GM18873 (cell line): ENCODE measurements around the gene CREBRF.
"Not testable (repeated sequence)": the region's sequence is repeated elsewhere in the genome, so short reads cannot be mapped to it uniquely, and the experiment has no call there.

Experiments used
- ATAC-seq: cut with Tn5 transposase; IDR thresholded peaks from one replicate; pipeline ENCODE4 v1.9.1; 2021; ENCODE audit warnings: mild to moderate bottlenecking, moderate library complexity, moderate number of reproducible peaks; ENCODE audit not compliant: unreplicated experiment, low FRiP score

The CREBRF gene

DNA sequence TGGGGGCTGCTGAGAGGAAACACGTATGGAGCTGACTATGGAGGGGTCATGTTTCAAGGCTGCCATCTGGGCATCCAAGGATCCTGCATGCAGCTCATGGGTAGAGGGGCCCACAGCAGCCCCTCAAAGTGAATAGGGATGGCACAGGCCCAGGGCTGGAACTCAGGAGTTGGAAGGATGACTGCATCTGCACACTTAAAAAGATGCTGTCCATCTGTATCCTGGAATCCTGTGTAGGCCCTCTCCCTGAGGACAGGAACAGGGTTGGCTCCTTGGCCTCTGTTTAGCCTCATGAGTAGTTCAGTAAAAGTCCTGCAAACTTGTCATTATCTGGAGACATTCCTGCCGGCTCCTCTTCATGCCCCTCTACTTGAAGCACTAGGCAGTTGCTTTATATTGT is 92.2 kb downstream of the CREBRF start:
- ATAC-seq = no peak

DNA sequence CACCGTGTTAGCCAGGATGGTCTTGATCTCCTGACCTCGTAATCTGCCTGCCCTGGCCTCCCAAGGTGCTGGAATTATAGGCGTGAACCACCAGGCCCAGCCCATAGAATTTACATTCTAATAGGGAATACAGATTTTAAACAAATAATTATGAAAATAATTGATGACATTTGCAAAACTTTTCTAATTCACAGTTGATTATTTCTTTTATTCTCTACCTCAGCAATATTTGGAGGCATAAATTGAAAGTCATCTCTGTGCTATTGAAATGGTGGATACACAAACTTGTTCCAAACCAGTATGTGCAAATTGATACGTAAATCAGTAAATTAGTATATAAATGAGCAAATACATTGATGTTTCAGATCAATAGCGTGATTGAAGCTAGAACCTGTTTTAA is 96.4 kb downstream of the CREBRF start:
- ATAC-seq = no peak

DNA sequence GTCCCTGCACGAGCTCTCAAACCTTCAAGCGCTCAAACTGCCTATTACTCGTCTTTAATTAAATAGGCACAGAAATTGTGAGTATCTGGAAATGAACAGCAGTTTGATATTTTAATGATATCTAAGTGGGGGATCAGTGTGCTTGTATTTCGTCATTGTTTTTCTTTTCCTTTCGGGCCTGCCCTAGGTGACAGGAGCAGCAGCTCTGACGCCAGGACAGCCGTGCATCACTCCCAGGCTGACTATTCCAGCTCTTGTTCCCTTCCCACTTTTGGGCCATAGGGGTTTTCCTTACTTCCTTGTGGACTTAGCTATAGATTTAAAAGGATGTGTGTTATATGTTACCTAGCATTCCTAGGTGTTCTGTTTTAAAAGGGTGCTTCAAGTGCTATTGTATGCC is 97.7 kb downstream of the CREBRF start:
- ATAC-seq = no peak

DNA sequence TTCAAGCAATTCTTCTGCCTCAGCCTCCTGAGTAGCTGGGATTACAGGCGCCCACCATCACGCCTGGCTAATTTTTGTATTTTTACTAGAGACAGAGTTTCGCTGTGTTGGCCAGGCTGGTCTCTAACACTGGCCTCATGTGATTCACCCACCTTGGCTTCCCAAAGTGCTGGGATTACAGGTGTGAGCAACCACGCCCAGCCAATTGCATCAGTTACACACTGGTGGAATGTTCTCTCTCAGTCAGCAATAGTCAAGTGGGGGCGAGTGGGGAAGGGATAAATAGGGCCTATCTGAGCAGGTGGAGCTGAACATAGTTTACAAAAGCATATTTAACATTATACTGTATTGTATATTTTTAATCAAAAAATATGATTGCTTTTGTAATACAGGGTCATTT is 98.5 kb downstream of the CREBRF start:
- ATAC-seq = not testable (repeated sequence)

DNA sequence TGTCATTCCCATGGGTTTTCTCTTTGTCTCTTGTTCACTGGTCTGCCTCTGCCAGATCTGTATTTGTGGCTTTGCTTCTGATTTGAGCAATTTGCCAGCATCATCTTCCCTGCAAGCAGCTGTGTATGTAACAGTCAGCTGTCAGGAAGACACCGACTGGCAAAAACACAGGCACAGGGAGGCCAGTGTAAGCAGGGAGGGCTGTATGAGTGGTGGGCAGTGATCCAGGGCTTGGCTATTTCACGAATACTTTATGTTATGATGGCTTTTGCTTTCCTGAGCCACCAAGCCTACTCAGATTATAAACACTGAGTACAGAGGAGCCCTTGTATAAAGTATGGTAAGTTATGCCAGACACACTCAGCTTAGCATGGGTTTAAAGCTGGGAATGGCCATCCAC is 99.8 kb downstream of the CREBRF start:
- no peak for ATAC-seq

DNA sequence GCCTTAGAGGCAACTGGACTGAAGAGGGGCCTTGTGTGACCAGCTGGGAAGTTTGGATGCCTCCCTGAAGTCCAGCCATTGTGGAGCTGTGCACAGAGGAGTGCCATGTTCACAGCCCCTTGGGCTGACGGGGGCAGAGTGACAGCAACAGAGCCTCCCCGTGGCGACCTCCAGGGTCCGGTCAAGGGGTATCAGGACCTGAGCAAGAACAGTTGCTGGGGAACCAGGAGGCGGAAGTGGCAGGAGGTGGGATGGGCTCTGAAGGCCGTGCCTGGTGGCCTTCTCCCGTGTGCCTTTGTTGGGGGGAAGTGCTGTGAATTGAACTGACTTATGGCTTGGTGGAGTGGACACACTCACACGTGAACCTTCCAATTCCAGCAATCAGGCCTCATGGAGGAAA is 102.2 kb downstream of the CREBRF start:
- ATAC-seq = no peak

DNA sequence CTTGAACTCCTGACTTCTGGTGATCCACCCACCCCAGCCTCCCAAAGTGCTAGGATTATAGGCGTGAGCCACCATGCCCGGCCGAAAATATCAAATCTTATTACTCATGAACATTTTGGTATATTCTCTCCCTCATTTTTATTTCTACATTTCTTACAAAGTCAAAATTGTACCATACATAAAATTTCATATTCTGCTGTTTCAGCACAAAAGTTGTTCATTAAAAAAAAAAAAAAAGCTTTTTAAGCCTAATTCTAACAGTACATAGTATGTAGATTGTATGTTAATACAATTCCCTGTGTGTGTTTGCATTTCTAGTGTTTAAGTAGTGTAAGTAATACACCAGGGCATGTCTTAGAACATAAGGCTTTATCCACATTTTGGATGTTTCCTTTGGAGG is 103.1 kb downstream of the CREBRF start:
- no peak for ATAC-seq

DNA sequence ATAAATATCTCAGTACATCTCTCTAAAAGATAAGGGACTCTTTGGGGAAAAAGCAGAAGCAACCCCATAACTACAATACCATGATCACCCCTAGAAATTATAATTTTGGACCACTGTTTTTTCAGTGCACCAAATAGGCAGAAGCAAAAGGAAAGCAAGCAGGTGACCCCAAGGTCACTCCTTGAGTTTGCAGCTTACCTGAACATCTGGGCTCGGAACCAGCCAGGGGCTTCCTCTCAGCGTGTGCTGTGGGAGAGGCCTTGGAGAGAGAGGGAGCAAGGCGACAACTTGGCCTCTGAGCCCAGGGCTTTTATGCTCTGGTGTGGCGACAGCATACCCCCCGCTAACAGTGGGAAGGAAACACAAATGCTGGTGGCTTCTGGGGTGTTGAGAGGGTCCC is 105.0 kb downstream of the CREBRF start:
- ATAC-seq = no peak

DNA sequence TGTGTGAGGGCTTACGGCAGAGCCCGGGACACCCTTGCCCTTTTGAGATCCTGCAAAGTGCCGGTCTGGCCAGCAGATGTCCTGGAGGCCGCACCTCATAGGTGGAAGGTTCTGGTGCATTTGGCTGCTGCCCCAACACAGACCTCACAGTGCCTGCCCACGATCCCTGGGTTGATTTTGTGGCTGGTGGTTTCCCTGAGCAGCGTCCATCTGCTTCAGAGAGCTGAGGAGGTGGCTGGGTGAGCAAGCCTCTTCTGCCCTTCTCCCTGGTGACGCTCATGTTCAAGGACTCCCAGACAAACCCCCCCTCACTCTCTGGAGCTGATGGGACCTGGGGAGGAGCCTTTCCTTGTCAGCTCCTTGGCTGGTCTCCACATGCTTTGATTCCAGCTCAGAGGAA is 107.1 kb downstream of the CREBRF start:
- no peak for ATAC-seq

DNA sequence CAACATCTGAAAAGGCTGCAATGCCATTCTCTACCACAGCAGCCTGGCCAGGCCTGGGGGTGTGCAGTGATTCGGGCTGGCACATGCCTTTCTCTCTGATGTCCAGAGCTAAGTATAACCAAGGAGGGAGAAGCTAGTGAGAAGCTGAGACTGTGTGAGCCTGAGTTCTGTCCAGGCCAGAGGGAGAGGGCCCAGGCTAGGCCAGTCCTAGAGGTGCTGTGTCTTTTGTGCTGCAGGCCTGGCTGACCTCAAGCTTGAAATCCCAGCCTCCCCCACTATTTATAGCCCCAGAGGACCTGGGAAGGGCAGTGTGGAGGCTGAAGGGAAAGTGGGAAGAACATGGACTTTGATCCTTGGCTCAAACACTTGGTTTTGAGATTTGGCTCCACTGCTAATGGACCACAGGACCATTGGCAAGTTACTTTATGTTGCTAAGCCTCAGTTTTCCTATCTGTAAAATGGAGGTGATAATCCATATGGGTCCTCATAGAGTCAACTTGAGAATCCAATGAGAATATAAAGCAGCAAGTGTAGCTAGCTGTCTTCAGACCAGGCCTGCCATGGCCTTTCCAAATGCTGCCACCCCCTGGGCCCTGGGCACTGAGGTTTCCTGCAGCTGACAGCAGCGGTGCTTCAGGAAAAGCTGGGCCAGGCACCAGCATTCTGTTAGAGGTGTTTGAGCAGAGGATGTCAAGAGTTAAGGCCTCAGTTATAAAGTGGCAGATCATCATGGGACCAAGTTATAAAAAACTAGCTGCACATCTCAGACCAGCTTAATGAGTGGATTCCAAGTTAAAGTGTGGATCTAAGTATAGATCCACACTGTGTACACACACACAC is 109.2 kb downstream of the CREBRF start:
- no peak for ATAC-seq

DNA sequence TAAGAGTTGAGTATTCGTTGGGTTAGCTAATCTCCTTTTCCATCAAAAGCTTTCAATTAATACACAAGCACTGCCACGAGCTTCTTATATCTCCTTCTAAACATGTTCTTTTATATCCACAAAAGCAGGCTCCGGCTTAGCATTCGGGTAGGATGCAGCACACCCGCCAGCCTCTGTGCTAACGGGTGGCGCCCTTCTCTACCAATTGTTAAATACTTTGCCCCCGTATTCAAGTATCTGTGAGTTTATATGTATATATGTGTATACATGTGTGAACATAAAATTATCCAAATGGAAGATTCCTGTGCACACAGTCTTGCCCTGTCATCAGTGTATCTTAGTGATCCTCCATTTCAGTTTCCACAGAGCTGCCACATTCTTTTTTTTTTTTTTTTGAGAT is 116.0 kb downstream of the CREBRF start:
- no peak for ATAC-seq

DNA sequence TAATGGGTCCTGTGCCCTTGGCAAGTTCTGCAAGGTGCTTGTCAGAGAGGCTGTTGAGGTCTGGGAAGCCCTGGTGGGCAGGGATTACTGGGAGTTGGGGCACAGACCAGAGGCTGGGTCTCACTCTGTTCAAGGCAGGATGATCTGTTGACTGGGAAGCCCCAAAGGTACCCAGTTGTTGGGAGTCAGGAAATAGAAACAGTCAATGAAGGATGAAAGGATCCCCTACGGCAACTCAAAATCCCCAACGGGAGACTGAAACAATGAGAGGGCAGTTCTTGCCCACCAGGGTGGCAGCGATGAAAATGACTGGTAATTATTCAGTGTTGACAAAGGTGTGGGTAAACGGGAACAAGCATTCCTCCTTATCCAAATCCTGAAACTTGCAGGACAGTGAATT is 119.4 kb downstream of the CREBRF start:
- ATAC-seq = no peak

DNA sequence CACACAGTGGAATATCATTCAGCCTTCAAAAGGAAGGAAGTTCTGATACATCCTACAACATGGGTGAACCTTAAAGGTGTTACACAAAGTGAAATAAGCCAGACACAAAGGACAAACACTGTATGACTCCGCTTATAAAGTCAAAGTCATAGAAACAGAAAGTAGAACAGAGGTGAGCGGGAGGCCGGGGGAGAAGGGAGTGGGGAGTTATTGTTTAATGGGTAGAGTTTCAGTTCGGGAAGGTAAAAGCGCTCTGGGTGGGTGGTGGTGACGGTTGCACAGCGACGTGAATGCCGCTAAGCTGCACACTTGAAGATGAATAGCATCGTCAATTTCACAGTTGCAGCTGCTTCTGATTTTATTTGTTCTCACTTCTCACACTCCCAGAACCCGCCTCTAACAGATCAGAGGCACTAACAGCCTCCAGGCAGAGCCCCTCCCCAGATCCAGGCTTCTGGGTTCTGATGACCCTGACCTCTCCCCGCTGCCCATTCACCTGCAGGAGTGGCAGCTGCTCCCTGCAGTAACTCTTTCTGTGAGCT is 122.3 kb downstream of the CREBRF start:
- ATAC-seq = no peak

DNA sequence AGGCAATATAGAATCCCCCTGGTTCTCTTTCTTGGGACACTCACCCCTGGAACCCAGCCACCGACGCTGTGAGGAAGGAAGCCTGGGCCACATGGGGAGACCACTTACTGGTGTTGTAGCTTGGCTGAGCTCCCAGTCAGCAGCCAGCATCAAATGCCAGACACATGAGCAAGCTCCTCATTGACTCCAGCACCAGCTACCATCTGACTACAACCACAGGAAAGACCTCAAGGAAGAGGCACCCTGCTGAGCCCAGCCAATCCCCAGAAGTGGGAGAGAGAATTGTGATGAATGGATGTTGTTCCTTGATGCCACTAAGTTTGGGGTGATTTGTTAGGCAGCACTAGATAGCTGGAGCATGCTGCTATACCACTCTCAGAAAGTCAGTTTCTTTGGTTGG is 124.2 kb downstream of the CREBRF start:
- no peak for ATAC-seq

DNA sequence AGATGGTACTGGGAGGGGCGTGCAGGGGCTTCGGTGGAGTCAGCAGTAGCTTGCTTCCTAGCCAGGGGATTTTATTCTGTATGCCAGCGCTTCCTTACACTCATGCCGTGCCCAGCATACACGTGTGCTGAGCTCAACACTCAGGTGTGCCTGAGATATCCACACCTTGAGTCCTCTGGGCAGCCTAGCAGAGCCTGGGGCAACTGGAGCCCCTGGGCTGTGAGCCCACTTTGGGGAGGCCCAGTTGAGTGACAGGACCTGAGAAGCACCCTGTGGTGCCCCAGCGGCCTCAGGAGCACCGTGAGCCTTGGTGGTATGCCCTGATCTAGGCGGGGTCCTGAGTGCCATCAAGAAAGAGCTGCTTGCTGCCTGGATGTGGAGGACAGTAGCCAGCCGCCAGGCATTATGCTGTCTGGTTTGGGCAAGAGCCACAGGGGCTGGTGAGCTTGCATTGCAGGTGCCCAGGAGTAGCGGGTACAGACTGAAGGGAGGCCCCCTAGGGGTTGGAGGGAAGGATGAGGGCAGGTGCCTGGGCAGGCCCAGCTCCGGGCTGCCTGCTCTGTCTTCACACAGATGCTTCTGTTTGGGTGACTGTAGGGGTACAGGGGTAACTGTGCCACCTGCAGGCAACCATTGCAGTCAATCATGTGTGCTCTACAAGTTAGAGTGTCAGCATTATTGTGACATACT is 131.0 kb downstream of the CREBRF start:
- no peak for ATAC-seq

DNA sequence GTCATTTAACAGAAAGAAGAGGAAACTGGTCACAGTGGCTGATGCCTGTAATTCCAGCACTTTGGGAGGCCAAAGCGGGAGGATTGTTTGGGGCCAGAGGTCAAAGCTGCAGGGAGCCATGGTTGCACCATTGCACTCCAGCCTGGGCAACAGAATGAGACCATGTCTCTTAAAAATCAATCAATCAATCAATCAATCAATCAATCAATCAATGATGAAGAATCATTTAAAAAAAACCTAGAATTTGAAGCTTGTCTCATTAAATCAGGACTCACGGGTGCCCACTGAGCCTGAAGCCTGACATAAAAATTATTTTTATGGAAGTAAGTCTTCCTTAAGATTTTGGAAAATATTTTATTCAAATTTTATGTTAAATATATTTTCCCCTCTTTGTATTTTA is 132.1 kb downstream of the CREBRF start:
- no peak for ATAC-seq
